ENCODE data around the gene SLC22A14.

SLC22A14 gene

DNA sequence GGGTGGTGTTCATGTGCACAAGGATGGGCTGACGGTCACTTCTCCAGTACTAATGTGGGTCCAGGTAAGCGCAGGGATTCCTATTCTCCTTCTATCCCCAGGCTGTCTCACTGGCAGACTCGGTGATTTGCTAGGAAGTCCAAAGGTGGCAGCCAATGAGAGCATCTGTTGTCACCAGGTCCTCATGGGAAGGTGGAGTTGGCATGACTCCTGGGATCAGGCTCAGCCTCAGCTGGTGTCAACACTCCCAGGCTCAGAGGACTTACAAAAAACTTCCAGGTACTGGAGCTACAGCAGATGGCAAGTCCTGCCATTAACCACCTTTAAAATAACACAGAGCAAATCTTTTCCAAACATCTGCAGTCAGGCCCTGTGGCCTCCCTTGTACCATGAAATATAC, 78.3 kb downstream of the SLC22A14 start:
- no peaks in the 10 kb centered on the region for H3K9me3 Mint-ChIP-seq
- peaks cover 11% of the 10 kb centered on the region for H3K4me1 Mint-ChIP-seq (ENCODE audit: low read depth)
- H3K27ac Mint-ChIP-seq: no peak overlapping the region
- peaks cover 10% of the 10 kb centered on the region for H3K36me3 Mint-ChIP-seq (ENCODE audit: low read depth)
- no peak overlapping the region for H3K4me3 Mint-ChIP-seq
- H3K27me3 Mint-ChIP-seq (ENCODE audit: low read depth): no peaks in the 10 kb centered on the region

- Mint-ChIP-seq H3K36me3 (ENCODE audit: low read depth) (peaks cover 13% of the 10 kb centered on the region), H3K27me3 (ENCODE audit: low read depth) (no peaks in the 10 kb centered on the region), H3K4me1 (ENCODE audit: low read depth) (peaks cover 11% of the 10 kb centered on the region), H3K9me3 (no peaks in the 10 kb centered on the region), H3K27ac (no peak overlapping the region), H3K4me3 (no peak overlapping the region)
Observed at GRCh38 chr3:38361496-38361895, 79.4 kb downstream of the SLC22A14 start.

GRCh38 chr3:38362825-38363224, 80.7 kb downstream of the SLC22A14 start:
- no peaks in the 10 kb centered on the region for H3K9me3 Mint-ChIP-seq
- peaks cover 11% of the 10 kb centered on the region for H3K4me1 Mint-ChIP-seq (ENCODE audit: low read depth)
- H3K36me3 Mint-ChIP-seq (ENCODE audit: low read depth): peaks cover 15% of the 10 kb centered on the region
- no peak overlapping the region for H3K27ac Mint-ChIP-seq
- H3K4me3 Mint-ChIP-seq: no peak overlapping the region
- H3K27me3 Mint-ChIP-seq (ENCODE audit: low read depth): no peaks in the 10 kb centered on the region

DNA sequence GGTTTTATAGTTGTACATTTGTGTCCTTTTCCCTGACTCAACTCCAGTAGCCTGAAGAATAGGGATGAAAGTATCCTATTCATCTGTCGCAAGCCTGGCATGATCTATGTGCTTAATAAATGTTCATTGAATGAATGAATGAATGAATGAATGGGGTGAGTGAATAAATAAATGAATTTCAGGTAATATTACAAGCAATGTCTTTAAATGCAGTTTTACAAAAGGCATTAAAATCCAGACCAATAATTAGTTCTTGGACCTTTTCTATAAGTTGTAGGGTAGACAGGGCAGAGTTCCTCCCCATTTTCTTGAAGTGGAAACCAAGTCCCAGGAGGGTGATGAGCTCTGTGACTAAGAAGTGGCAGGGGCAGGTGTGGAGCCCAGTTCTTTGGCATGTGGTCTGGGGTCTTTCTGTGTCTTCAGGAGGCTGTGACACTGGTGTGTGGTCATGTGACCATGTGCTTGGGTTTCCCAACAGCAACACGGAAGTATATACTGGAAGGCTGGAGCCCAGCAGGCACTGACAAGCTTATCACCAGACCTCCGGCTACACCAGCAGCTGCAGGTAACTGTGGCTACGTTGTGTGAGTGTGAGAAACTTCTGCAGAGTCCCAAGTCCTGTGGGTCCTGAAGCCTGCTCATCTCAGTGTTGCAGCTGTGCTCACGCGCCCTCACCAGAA, 82.8 kb downstream of the SLC22A14 start:
- Mint-ChIP-seq H3K27ac (no peak overlapping the region), H3K4me1 (ENCODE audit: low read depth) (peaks cover 13% of the 10 kb centered on the region), H3K4me3 (no peak overlapping the region), H3K36me3 (ENCODE audit: low read depth) (peaks cover 19% of the 10 kb centered on the region), H3K27me3 (ENCODE audit: low read depth) (no peaks in the 10 kb centered on the region), H3K9me3 (peaks cover 4% of the 10 kb centered on the region)

- peaks cover 4% of the 10 kb centered on the region for H3K9me3 Mint-ChIP-seq
- H3K27ac Mint-ChIP-seq: no peak overlapping the region
- no peaks in the 10 kb centered on the region for H3K27me3 Mint-ChIP-seq (ENCODE audit: low read depth)
- H3K4me1 Mint-ChIP-seq (ENCODE audit: low read depth): peaks cover 15% of the 10 kb centered on the region
- peaks cover 19% of the 10 kb centered on the region for H3K36me3 Mint-ChIP-seq (ENCODE audit: low read depth)
- no peak overlapping the region for H3K4me3 Mint-ChIP-seq
Observed at GRCh38 chr3:38365469-38366062, 83.5 kb downstream of the SLC22A14 start.

GRCh38 chr3:38366082-38366481, 84.0 kb downstream of the SLC22A14 start:
- H3K9me3 Mint-ChIP-seq: peaks cover 4% of the 10 kb centered on the region
- peaks cover 19% of the 10 kb centered on the region for H3K36me3 Mint-ChIP-seq (ENCODE audit: low read depth)
- no peak overlapping the region for H3K27ac Mint-ChIP-seq

GRCh38 chr3:38367779-38368178, 85.7 kb downstream of the SLC22A14 start:
- H3K27me3 Mint-ChIP-seq (ENCODE audit: low read depth): no peaks in the 10 kb centered on the region
- peaks cover 4% of the 10 kb centered on the region for H3K9me3 Mint-ChIP-seq
- no peak overlapping the region for H3K27ac Mint-ChIP-seq
- H3K4me3 Mint-ChIP-seq: no peak overlapping the region
- peaks cover 19% of the 10 kb centered on the region for H3K36me3 Mint-ChIP-seq (ENCODE audit: low read depth)
- peaks cover 22% of the 10 kb centered on the region for H3K4me1 Mint-ChIP-seq (ENCODE audit: low read depth)

More at GRCh38 chr3:38366082-38366481, 84.0 kb downstream of the SLC22A14 start:
- no peak overlapping the region for H3K4me3 Mint-ChIP-seq
- H3K27me3 Mint-ChIP-seq (ENCODE audit: low read depth): no peaks in the 10 kb centered on the region
- peaks cover 19% of the 10 kb centered on the region for H3K4me1 Mint-ChIP-seq (ENCODE audit: low read depth)

Measured in T-helper 1 cell treated with Interleukin-12 subunit alpha and Interleukin-12 subunit beta and Interleukin-4 antibody, amounts not matched to agents 30 μg/mL and 1 μg/mL, for 36 hours (primary cell).